ENCODE results near the gene ZBTB26.

ZBTB26 gene, protein sequence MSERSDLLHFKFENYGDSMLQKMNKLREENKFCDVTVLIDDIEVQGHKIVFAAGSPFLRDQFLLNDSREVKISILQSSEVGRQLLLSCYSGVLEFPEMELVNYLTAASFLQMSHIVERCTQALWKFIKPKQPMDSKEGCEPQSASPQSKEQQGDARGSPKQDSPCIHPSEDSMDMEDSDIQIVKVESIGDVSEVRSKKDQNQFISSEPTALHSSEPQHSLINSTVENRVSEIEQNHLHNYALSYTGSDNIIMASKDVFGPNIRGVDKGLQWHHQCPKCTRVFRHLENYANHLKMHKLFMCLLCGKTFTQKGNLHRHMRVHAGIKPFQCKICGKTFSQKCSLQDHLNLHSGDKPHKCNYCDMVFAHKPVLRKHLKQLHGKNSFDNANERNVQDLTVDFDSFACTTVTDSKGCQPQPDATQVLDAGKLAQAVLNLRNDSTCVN

GRCh38 chr9:122931226-122932121 lies at the start of gene ZBTB26:
Gene ZBTB26 (minus strand): TSS chr9:122931512. CDS start chr9:122919934, 11,578 bp downstream.
- intact Hi-C loops (cut with DNase I): no loop called here
- peak; percentile 94 to 99 (median 97) for DNase-seq

DNA sequence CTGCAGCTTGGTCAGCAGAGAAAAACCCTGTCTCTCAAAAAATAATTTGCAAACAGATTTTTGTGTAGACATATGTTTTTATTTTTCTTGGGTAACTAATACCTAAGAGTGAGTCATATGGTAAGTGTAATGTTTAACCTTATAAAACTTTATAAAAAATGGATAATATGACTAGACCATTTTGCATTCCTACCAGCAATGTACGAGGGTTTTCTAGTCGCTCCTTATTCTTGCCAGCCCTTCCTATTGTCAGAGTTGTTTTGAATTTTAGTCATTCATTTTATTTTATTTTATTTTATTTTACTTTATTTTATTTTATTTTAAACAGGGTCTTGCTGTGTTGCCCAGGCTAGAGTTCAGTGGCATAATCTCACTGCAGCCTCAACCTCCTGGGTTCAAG lies 47.3 kb upstream of the ZBTB26 start:
- intact Hi-C loops (cut with DNase I): no loop called here

GRCh38 chr9:122975196-122975595 lies 43.9 kb upstream of the ZBTB26 start:
- intact Hi-C loops (cut with DNase I): no loop called here
- no peak for DNase-seq

More for the DNA sequence above, 47.3 kb upstream of the ZBTB26 start:
- DNase-seq: no peak

DNA sequence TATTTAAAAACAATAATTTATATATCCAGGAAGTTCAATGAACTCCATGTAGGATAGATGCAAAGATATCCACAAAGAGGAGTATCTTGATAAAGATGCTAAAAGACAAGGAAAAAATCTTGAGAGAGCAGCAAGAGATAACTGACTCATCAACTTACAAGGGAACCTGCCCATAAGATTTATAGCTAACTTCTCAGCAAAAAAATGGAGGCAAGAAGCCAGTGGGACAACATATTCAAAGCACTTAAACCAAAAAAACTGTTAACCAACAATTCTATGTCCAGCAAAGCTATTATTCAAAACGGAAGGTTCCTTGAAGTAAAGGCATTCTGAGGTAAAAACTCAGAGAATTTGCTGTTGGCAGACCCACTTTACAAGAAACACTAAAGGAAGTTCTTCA lies 29.8 kb upstream of the ZBTB26 start:
- intact Hi-C loops (cut with DNase I): no loop called here
- no peak for DNase-seq

GRCh38 chr9:122955961-122956360 lies 24.6 kb upstream of the ZBTB26 start:
- DNase-seq: no peak
- intact Hi-C loops (cut with DNase I): no loop called here

GRCh38 chr9:122954253-122954691 lies 23.0 kb upstream of the ZBTB26 start:
- no peak for DNase-seq

GRCh38 chr9:122951056-122951455 lies 19.7 kb upstream of the ZBTB26 start:
- no peak for DNase-seq
- intact Hi-C loops (cut with DNase I): no loop called here

More at GRCh38 chr9:122954253-122954691, 23.0 kb upstream of the ZBTB26 start:
- intact Hi-C loops (cut with DNase I): no loop called here

GRCh38 chr9:122950263-122950662 lies 19.0 kb upstream of the ZBTB26 start:
- intact Hi-C loops (cut with DNase I): no loop called here

DNA sequence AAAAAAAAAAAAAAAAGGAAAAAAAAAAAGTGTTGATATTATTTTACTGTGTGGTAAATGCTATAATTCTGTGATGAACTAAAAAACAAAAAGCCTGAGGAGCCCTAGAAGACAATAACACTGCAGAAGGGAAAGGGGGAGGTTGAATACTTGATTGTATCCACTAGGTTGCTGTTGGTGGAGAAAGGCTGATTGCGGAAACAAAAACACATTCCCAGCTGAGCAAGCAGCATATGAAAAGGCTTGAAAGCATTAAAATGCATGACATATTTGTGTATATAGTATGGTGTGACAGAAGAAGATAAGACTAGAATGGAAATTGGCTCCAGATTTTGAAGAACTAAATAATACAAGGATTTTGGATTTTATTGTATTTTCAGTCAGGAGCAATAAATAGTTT lies 18.4 kb upstream of the ZBTB26 start:
- intact Hi-C loops (cut with DNase I): no loop called here
- peak in 1 of 42 donors; percentile 15 for DNase-seq

More at GRCh38 chr9:122950263-122950662, 19.0 kb upstream of the ZBTB26 start:
- no peak for DNase-seq

- intact Hi-C loops (cut with DNase I): no loop called here
These were observed 17.0 kb upstream of the ZBTB26 start for GRCh38 chr9:122948313-122948712.

GRCh38 chr9:122946461-122947005 lies 15.2 kb upstream of the ZBTB26 start:
- DNase-seq: no peak
- intact Hi-C loops (cut with DNase I): no loop called here

More at GRCh38 chr9:122948313-122948712, 17.0 kb upstream of the ZBTB26 start:
- no peak for DNase-seq

DNA sequence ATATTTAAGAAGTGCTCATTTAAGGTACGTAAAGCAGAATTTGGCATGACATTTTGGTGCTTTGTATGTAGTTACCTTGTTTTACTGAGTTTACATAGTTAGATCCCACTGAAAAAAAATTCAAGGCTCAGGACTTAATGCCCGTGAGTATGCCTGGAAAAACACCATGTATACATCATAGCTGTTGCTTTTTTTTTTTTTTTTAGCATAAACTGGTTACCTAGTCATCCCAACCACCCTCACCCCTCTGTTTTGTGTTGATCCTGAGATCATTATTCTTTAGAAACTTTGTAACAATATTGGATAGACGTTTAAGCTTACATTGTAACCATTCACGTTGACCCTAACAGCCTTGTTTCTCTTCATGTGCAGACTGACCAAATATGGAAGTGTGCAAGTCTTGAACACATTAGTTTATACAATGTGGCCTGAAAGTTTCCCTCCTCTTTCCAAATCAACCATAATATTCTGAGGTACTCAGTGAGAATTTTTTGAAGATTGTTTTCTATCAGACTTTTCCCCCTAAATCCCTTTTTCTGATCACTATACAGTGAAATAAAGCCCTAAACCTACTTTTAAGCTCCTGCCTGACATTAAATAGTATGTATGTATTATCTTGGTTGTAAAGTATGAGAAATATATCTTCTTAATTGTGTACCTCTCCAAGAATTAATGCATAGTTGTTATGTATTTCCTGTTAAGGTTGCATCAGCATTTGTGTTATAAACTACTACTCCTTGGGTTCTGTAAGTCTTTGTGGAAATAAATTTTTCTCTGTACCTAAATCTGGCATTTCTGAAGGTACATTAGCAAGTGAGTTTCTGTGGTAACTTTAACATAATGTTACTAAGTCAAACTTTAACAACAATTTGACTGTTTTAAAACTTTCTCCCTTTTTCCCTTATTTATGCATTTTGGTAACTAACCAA lies 13.9 kb upstream of the ZBTB26 start:
- intact Hi-C loops (cut with DNase I): no loop called here

DNA sequence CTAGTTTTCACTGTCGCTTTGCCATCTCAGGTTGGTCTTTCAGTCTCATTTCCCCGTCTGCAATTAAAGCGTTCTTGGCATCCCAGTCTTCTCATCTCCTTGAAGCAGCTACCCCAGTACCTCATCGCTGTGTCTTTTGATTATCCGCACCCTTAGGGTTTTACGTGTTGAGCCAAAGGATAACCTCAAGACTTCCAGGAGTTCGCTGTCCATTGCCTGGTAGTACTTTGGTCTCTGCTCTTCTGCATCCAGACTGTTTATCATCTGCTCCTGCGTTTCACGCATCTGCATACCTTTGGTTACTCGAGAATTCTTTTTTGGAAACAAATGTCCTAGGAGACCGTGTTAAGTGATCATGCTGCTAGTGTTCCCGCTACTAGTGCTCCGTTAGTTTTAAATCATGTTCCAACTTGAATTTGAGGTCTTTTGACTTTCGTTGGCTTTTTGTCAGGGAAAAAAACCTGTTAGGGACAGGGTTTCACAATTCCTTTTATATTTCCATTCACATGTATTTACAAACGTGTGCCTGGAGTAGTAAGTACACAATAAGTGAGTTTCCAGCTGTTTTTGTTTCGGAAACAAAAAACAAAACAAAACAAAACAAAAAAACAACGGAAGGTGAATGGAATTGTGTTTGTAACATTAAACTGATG lies 10.4 kb upstream of the ZBTB26 start:
- DNase-seq: no peak
- intact Hi-C loops (cut with DNase I): loop anchor here (2.0 kb wide), 1 partner anchor 37 kb away; the partner anchor contains the start of gene RC3H2

More for the DNA sequence above, 13.9 kb upstream of the ZBTB26 start:
- DNase-seq: no peak

DNA sequence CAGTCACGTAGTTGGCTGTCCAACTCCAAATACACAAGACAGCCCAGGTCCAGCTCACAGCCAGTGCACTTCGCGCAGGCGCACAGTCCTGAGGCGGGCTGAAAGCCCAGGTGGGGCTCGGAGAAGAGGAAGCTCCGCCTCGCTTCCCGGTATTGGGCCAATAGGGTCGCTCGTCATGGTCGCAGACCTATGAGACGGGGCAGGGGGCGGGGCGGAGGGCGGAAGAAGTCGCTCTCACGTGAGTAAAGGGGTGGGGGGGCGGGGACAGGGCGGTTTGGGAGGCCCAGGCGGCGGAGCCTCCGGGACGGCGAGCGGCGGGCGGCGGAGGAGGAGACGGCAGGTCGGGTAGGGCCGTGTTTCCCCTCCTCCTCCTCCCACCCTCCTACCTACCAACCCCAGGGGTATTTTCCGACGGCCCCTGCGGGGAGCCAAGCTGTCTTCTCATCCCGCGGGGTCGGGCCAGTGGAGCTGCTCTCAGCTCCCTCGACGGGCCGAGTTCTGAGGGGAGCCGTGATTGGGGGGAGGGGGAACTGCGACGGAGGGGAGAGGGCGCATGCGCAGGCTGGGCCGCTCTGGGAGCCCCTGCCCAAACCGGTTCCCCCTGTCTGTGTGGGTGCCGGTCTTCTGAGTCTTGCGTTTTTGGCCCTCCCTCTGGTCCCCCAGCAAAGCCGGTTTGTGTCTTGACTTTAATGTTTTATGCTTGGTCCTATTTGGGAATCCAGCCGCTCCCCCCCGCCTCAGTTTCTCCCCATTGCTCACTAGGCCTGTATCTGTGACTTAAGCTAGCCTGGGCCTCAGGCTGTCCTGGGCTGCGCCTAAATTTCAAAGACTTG lies 9.7 kb upstream of the ZBTB26 start, which contains the start of gene RABGAP1:
RABGAP1 (plus strand) TSS at position 272 of the 833 bp plus-strand sequence. CDS start 16,040 bp downstream, outside the sequence.
- DNase-seq: peak; percentile 97 to 100 (median 99)
- intact Hi-C loops (cut with DNase I): loop anchor here (2.0 kb wide), 1 partner anchor 36 kb away; the partner anchor contains the start of gene RC3H2

GRCh38 chr9:122940454-122940748 lies 9.1 kb upstream of the ZBTB26 start:
- no peak for DNase-seq
- intact Hi-C loops (cut with DNase I): loop anchor here (2.0 kb wide), 1 partner anchor 36 kb away; the partner anchor contains the start of gene RC3H2

- intact Hi-C loops (cut with DNase I): no loop called here
- no peak for DNase-seq
These were observed 8.3 kb upstream of the ZBTB26 start for GRCh38 chr9:122939601-122940000.

GRCh38 chr9:122936883-122937282 lies 5.6 kb upstream of the ZBTB26 start:
- no peak for DNase-seq
- intact Hi-C loops (cut with DNase I): no loop called here

All from head of caudate nucleus (tissue), 42 donors.